ENCODE results near the gene RASA3. TPM values are rescaled to one million over a fixed set of nuclear protein-coding genes. Genes with fewer than 3 reads are reported as not detected.

RASA3 gene
- total and polyA plus RNA-seq, 10 of the 15 experiments (the other 5 are each of a cell fraction or from before 2014, with no cell fraction given): 0.79 to 33.9 (median 17.6) TPM

- H3K36me3 ChIP-seq (ENCODE audit: control insufficient read depth in 2 of 2, insufficient read depth in 2 of 2, low read length in 1 of 2): no peaks in the 10 kb centered on the region
- no peak overlapping the region for H3K4me2 ChIP-seq (ENCODE audit: control insufficient read depth, insufficient read depth)
- no peaks in the 10 kb centered on the region for H3K27me3 ChIP-seq (replicated peaks in 1 of 2; ENCODE audit: control insufficient read depth in 2 of 2, insufficient read depth in 2 of 2, low read length in 1 of 2)
- peaks cover 7% of the 10 kb centered on the region; the same call in 1 of the 3 replicates for H3K9me3 ChIP-seq (replicated peaks; ENCODE audit: control insufficient read depth, insufficient read depth, low read length)
- BruUV-seq (replicated peaks): no TSS peak
- H3K9ac ChIP-seq (ENCODE audit: control insufficient read depth, insufficient read depth, low read length): no peak overlapping the region
- H2AFZ ChIP-seq (ENCODE audit: control insufficient read depth, low read depth, low read length): no peak overlapping the region
- TF ChIP-seq NFIC (IDR thresholded peaks at IDR 0.05; ENCODE audit: low read depth, low read length): no peak
- TF ChIP-seq RBBP5 (conservative IDR thresholded peaks at IDR 0.05): no peak
- no peak for TF ChIP-seq PAX5 (IDR thresholded peaks at IDR 0.05; ENCODE audit: borderline replicate concordance, low read depth, low read length)
- TF ChIP-seq EED (IDR thresholded peaks at IDR 0.05; ENCODE audit: low read depth): no peak
- TF ChIP-seq IKZF1 (conservative IDR thresholded peaks at IDR 0.05): no peak
- no peak for TF ChIP-seq ZBTB11 (CRISPR knock-in tag; IDR thresholded peaks at IDR 0.05)
- no peak for TF ChIP-seq ZNF24 (IDR thresholded peaks at IDR 0.05)
- no peak for TF ChIP-seq RB1 (IDR thresholded peaks at IDR 0.05; ENCODE audit: borderline replicate concordance)
- TF ChIP-seq JUNB (IDR thresholded peaks at IDR 0.05): no peak
- TF ChIP-seq SUZ12 (IDR thresholded peaks at IDR 0.05; ENCODE audit: unreplicated experiment): no peak
- no peak for TF ChIP-seq ATF7 (IDR thresholded peaks at IDR 0.05; ENCODE audit: low read depth)
- H3K4me1 ChIP-seq (ENCODE audit: control insufficient read depth, insufficient read depth, low read length): no peaks in the 10 kb centered on the region
- SMC1A ChIA-PET (ENCODE audit: uncharacterized antibody, unreplicated experiment): no interaction called here
- no peak overlapping the region for H3K27ac ChIP-seq (ENCODE audit: control insufficient read depth, insufficient read depth)
- intact Hi-C loops (cut with micrococcal nuclease; ENCODE audit: unreplicated experiment) (no loop called here), in situ Hi-C loops (cut with MboI) (no loop called here)
- no peak for FAIRE-seq
- no peak for ATAC-seq
- DNase-seq (ENCODE audit: low read depth, low spot score): no peak
- POLR2A ChIA-PET: interaction anchor here (1.0 kb wide), 1 partner anchor 19 kb away, joined by 3 read pairs; no protein-coding TSS in a partner anchor
- WGBS (ENCODE audit: insufficient coverage, insufficient replicate concordance, low lambda C conversion rate, missing lambda C conversion rate): 31% methylated on average over 6 of the region's 6 CpGs
- no peaks in the 10 kb centered on the region for H4K20me1 ChIP-seq (ENCODE audit: control insufficient read depth, insufficient read depth)
- RAD21 ChIA-PET (ENCODE audit: unreplicated experiment): no interaction called here
- CTCF ChIA-PET: no interaction called here
- H3K79me2 ChIP-seq (ENCODE audit: control insufficient read depth, insufficient read depth, low read length): no peaks in the 10 kb centered on the region
- H3K4me3 ChIP-seq: no peak overlapping the region
These were observed 172.0 kb downstream of the RASA3 start for GRCh38 chr13:113960276-113960948.

Data from GM12878 (cell line).